Nephron (organoid): ENCODE measurements around the gene TUBGCP3.

Experiments used
- H3K27ac Mint-ChIP-seq, 3 experiments: 2 replicates each; pipeline ENCODE4 v1.8.0; 2020; ENCODE audit warnings: mixed read lengths in 3 of 3, mild to moderate bottlenecking in 2 of 3, moderate library complexity in 1 of 3
- H3K27me3 Mint-ChIP-seq: 2 replicates; pipeline ENCODE4 v1.8.0; 2021; ENCODE audit warnings: low read depth, mild to moderate bottlenecking, moderate library complexity, mixed read lengths
- H3K36me3 Mint-ChIP-seq: 2 replicates; pipeline ENCODE4 v1.8.0; 2020; ENCODE audit warnings: low read depth, mixed read lengths
- H3K4me1 Mint-ChIP-seq: 2 replicates; pipeline ENCODE4 v1.8.0; 2020; ENCODE audit warnings: mixed read lengths
- H3K4me3 Mint-ChIP-seq, 3 experiments: 2 replicates each; pipeline ENCODE4 v1.8.0; 2020; ENCODE audit warnings: mild to moderate bottlenecking in 3 of 3, mixed read lengths in 3 of 3, moderate library complexity in 2 of 3
- H3K9me3 Mint-ChIP-seq: 2 replicates; pipeline ENCODE4 v1.8.0; 2020; ENCODE audit warnings: mixed read lengths
- CTCF ChIP-seq, 3 experiments: fragments of 200-600 bp; sonication (generic); IDR thresholded peaks; one replicate each; pipeline ENCODE4 v1.5.0; 2021; ENCODE audit warnings: antibody characterized with exemption in 3 of 3; ENCODE audit not compliant: unreplicated experiment in 3 of 3

The TUBGCP3 gene

GRCh38 chr13:112450118-112450903, 137.6 kb downstream of the TUBGCP3 start:
- no peaks in the 10 kb centered on the region for H3K9me3 Mint-ChIP-seq
- no peaks in the 10 kb centered on the region for H3K36me3 Mint-ChIP-seq
- no peak for TF ChIP-seq CTCF (IDR thresholded peaks at IDR 0.05; ENCODE audit: unreplicated experiment in 3 of 3)
- peaks cover 38% of the 10 kb centered on the region for H3K27me3 Mint-ChIP-seq
- peak overlapping the region in 2 of 3 experiments; percentile 1 to 2 for H3K27ac Mint-ChIP-seq
- no peak overlapping the region for H3K4me3 Mint-ChIP-seq
- peaks cover 9% of the 10 kb centered on the region for H3K4me1 Mint-ChIP-seq

GRCh38 chr13:112449545-112449930, 138.4 kb downstream of the TUBGCP3 start:
- peaks cover 9% of the 10 kb centered on the region for H3K4me1 Mint-ChIP-seq
- H3K27me3 Mint-ChIP-seq, result peaks cover 45% of the 10 kb centered on the region
- H3K27ac Mint-ChIP-seq, result no peak overlapping the region
- no peak overlapping the region for H3K4me3 Mint-ChIP-seq
- H3K9me3 Mint-ChIP-seq, result no peaks in the 10 kb centered on the region
- H3K36me3 Mint-ChIP-seq, result no peaks in the 10 kb centered on the region
- no peak for TF ChIP-seq CTCF (IDR thresholded peaks at IDR 0.05; ENCODE audit: unreplicated experiment in 3 of 3)

- H3K9me3 Mint-ChIP-seq, result no peaks in the 10 kb centered on the region
- peaks cover 52% of the 10 kb centered on the region for H3K27me3 Mint-ChIP-seq
- H3K27ac Mint-ChIP-seq, result no peak overlapping the region
Observed at GRCh38 chr13:112448621-112449544, 139.1 kb downstream of the TUBGCP3 start.

GRCh38 chr13:112447761-112448603, 140.0 kb downstream of the TUBGCP3 start:
- no peak for TF ChIP-seq CTCF (IDR thresholded peaks at IDR 0.05; ENCODE audit: unreplicated experiment in 3 of 3)
- H3K9me3 Mint-ChIP-seq, result no peaks in the 10 kb centered on the region
- H3K27ac Mint-ChIP-seq, result no peak overlapping the region
- peaks cover 53% of the 10 kb centered on the region for H3K27me3 Mint-ChIP-seq
- H3K4me3 Mint-ChIP-seq, result no peak overlapping the region
- H3K36me3 Mint-ChIP-seq, result no peaks in the 10 kb centered on the region
- peaks cover 9% of the 10 kb centered on the region for H3K4me1 Mint-ChIP-seq

More at GRCh38 chr13:112448621-112449544, 139.1 kb downstream of the TUBGCP3 start:
- peaks cover 9% of the 10 kb centered on the region for H3K4me1 Mint-ChIP-seq
- H3K36me3 Mint-ChIP-seq, result no peaks in the 10 kb centered on the region
- no peak for TF ChIP-seq CTCF (IDR thresholded peaks at IDR 0.05; ENCODE audit: unreplicated experiment in 3 of 3)
- H3K4me3 Mint-ChIP-seq, result no peak overlapping the region

- no peak for TF ChIP-seq CTCF (IDR thresholded peaks at IDR 0.05; ENCODE audit: unreplicated experiment in 3 of 3)
- Mint-ChIP-seq H3K27me3 (peaks cover 57% of the 10 kb centered on the region), H3K4me3 (no peak overlapping the region), H3K27ac (no peak overlapping the region), H3K4me1 (peaks cover 9% of the 10 kb centered on the region), H3K9me3 (no peaks in the 10 kb centered on the region), H3K36me3 (no peaks in the 10 kb centered on the region)
Observed at GRCh38 chr13:112447306-112447705, 140.6 kb downstream of the TUBGCP3 start.
